GM12878 (cell line): ENCODE measurements around the gene TAC3.
"Not testable (repeated sequence)": the region's sequence is repeated elsewhere in the genome, so short reads cannot be mapped to it uniquely, and the experiment has no call there.

Experiments used
- CBFB ChIP-seq: IDR thresholded peaks from 2 replicates; pipeline ENCODE4 v1.6.1; 2016; ENCODE audit warnings: antibody characterized with exemption, low read depth
- EP300 ChIP-seq, 2 experiments: fragments of 150-350 bp in 1 of 2; IDR thresholded peaks; 2 replicates each; pipeline ENCODE4 v1.6.1; 2011 to 2012; ENCODE audit warnings: low read depth in 2 of 2, low read length in 2 of 2, borderline replicate concordance in 1 of 2, improper control_type of control experiment in 1 of 2, inconsistent platforms in 1 of 2; ENCODE audit not compliant: control insufficient read depth in 1 of 2
- NR2C2 ChIP-seq: IDR thresholded peaks from 2 replicates; pipeline ENCODE4 v1.6.1; 2011; ENCODE audit warnings: borderline replicate concordance, low read depth; ENCODE audit not compliant: control insufficient read depth, insufficient read length
- POLR2A ChIP-seq: IDR thresholded peaks from 2 replicates; pipeline ENCODE4 v1.6.1; 2011; ENCODE audit warnings: low read depth, mild to moderate bottlenecking, low read length
- POLR2AphosphoS5 ChIP-seq: IDR thresholded peaks from 2 replicates; pipeline ENCODE4 v1.6.1; 2011; ENCODE audit warnings: mild to moderate bottlenecking, low read length, inconsistent platforms
- RCOR1 ChIP-seq: conservative IDR thresholded peaks from 2 replicates; pipeline ENCODE4 v1.6.1; 2012; ENCODE audit warnings: low read depth, low read length, improper control_type of control experiment
- SREBF2 ChIP-seq: IDR thresholded peaks from 2 replicates; pipeline ENCODE4 v1.6.1; 2012; ENCODE audit warnings: mild to moderate bottlenecking, low read length
- SUPT20H ChIP-seq: IDR thresholded peaks from 2 replicates; pipeline ENCODE4 v1.6.1; 2011; ENCODE audit warnings: low read depth, mild to moderate bottlenecking, low read length, moderate library complexity, borderline replicate concordance; ENCODE audit not compliant: control insufficient read depth
- TAF1 ChIP-seq: IDR thresholded peaks from 2 replicates; pipeline ENCODE4 v1.6.1; 2011; ENCODE audit warnings: mild to moderate bottlenecking, low read depth, low read length, borderline replicate concordance
- ZNF384 ChIP-seq: IDR thresholded peaks from 2 replicates; pipeline ENCODE4 v1.6.1; 2012; ENCODE audit warnings: low read depth, mild to moderate bottlenecking, low read length, improper control_type of control experiment, borderline replicate concordance
- TF ChIP-seq, protein P1 (sequence below), 3 experiments: IDR thresholded peaks in 2 of 3; conservative IDR thresholded peaks in 1 of 3; 2 replicates each; pipeline ENCODE4 v1.5.1; 2011; ENCODE audit warnings: low read depth in 3 of 3, low read length in 3 of 3, mild to moderate bottlenecking in 3 of 3, control low read depth in 2 of 3, moderate library complexity in 2 of 3, inconsistent platforms in 1 of 3, mixed read lengths in 1 of 3; ENCODE audit not compliant: control insufficient read depth in 2 of 3, insufficient read depth in 1 of 3; ENCODE audit errors: extremely low read depth in 1 of 3

DNA sequence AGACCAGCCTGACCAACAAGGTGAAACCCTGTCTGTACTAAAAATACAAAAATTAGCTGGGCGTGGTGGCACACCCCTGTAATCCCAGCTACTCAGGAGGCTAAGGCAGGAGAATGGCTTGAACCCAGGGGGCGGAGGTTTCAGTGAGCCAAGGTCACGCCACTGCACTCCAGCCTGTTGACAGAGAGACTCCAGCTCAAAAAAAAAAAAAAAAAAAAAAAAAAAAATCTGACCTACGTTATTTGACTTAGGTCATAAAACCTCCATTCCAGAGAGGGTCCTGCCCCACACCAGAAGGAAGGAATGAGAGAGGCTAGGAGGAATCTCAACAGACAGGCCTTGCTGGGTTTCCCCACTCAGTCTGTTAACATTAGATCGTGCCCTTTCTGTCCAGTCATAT, 2.0 kb upstream of the TAC3 start:
- TF ChIP-seq RCOR1; POLR2AphosphoS5; CBFB; ZNF384; EP300 (IDR thresholded peaks at IDR 0.05; ENCODE audit: borderline replicate concordance in 1 of 2, control insufficient read depth in 1 of 2, low read depth in 2 of 2, low read length in 2 of 2); NR2C2; POLR2A; SREBF2; TAF1; SUPT20H: not testable (repeated sequence)
- TF ChIP-seq, protein P1, sequence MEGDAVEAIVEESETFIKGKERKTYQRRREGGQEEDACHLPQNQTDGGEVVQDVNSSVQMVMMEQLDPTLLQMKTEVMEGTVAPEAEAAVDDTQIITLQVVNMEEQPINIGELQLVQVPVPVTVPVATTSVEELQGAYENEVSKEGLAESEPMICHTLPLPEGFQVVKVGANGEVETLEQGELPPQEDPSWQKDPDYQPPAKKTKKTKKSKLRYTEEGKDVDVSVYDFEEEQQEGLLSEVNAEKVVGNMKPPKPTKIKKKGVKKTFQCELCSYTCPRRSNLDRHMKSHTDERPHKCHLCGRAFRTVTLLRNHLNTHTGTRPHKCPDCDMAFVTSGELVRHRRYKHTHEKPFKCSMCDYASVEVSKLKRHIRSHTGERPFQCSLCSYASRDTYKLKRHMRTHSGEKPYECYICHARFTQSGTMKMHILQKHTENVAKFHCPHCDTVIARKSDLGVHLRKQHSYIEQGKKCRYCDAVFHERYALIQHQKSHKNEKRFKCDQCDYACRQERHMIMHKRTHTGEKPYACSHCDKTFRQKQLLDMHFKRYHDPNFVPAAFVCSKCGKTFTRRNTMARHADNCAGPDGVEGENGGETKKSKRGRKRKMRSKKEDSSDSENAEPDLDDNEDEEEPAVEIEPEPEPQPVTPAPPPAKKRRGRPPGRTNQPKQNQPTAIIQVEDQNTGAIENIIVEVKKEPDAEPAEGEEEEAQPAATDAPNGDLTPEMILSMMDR (IDR thresholded peaks at IDR 0.05 in 2 of 3, conservative IDR thresholded peaks at IDR 0.05 in 1 of 3; ENCODE audit: control insufficient read depth in 2 of 3, extremely low read depth in 1 of 3, insufficient read depth in 1 of 3, low read depth in 3 of 3, low read length in 3 of 3) = not testable (repeated sequence)
